Measurements from ENCODE around the gene ABTB1.
"Not testable (repeated sequence)": the region's sequence is repeated elsewhere in the genome, so short reads cannot be mapped to it uniquely, and the experiment has no call there.

The ABTB1 gene

DNA sequence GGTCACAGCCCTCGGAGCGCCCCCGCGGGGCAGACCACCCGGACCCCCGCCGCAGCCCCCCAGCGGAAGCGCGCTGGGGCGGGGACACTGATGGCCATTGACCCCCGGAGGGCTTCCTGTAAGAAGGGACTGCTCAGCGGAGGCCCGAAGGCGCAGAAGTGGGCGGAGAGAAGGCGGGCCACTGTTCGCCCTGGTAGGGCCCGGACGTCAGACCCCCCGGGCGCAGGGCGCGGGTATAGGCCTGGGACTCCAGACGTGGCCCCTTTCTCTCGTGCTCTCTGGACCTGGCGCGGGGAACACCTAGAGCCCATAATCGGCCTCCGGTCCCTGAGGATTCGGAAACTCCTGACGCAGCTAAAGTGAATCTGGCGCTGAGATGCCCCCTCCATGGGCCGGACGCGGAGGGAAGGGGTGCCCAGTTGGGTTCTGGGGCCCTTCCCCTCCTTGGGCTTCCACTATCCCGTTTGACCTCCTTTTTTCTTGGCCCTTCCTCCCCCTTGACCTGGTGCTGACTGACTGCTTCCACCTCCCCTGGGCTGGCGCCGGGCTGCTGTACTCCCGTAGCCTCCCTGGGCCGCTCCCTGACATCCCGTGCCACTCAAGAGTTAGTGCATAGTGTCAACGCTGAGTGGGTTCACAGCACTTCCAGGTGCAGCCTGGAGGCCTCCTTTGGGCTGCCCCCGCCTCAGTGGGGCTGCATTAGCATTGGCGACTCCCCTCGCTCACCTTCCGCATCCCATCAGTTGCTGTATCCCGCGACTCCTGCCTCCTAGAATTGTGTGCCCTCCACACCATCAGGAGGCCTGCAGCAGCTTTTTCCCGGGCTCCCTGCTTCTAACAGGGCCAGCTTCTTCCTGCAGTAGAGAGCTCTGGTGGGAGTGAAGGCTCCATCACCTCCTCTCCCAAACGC is 694 bp downstream of the ABTB1 start:
- no peak for DNase-seq

DNA sequence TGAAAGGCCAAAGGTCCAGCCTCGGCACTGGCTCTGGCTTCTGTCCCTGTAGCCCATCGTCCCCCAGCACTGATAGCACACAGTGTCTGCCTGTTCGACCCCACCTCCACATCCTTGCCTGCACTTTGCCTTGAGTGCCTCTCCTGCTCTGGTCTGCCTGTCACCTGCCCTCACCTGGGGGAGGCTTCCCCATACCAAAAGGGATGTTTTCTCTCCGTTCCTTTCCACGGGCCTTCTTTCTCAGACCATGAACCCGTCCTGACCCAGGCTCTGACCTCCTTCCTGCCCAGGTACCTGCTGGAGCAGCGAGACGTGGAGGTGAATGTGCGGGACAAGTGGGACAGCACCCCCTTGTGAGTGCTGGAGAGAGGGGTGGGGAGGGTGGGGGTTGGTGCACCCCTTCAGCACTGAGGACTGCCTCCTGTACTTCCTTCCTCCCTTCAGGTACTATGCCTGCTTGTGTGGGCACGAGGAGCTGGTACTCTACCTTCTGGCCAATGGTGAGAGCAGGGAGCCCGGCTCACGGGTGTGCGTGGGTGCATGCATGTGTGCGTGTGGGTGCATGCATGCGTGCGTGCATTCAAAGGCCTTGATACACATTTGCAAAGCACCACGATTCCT is 1.5 kb downstream of the ABTB1 start:
- DNase-seq = no peak

DNA sequence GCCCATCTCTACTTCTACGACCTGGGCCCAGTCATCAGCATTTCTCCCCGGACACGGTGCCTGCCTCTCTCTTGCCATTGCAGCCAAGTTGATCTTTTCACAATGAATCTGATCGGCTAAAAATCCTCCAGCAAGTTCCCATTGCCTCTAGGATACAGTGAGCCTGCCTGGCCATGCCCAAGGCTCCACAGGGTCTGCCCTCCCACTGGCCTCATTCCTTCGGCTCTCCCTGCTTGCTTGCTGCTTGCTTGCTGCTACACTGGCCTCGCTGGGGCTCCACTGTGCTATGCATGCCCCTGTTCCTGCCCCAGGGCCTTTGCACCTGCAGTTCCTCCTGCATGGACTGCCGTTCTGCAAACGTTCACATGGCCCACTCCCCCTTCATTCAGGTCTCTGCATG is 2.0 kb downstream of the ABTB1 start:
- DNase-seq = no peak

DNA sequence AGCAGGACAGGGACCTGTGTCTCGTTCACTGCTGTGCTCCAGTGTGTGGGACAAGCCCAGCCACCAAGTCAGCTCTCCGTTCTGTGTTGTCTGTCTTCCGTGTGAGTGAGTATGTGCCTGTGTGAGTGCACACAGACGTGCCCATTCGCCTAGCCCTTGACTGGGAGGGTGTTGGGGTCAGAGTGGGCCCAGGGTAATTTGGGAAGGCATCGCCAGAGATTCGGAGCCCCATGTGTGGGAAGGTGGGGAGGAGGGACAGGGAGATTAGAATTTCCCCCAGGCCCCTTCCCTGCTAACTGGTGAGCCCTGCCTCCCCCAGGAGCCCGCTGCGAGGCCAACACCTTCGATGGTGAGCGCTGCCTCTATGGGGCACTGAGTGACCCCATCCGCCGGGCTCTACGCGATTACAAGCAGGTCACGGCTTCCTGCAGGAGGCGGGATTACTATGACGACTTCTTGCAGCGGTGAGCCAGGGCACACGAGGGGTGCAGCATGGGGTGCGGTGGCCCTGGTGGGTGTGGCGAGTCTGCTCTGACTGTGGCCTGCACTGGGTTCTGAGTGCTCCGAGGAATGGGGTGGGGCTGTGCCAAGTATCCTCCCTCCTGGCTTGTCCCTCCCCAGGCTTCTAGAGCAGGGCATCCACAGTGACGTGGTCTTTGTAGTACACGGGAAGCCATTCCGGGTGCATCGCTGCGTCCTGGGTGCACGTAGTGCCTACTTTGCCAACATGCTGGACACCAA is 3.1 kb downstream of the ABTB1 start:
- no peak for DNase-seq

DNA sequence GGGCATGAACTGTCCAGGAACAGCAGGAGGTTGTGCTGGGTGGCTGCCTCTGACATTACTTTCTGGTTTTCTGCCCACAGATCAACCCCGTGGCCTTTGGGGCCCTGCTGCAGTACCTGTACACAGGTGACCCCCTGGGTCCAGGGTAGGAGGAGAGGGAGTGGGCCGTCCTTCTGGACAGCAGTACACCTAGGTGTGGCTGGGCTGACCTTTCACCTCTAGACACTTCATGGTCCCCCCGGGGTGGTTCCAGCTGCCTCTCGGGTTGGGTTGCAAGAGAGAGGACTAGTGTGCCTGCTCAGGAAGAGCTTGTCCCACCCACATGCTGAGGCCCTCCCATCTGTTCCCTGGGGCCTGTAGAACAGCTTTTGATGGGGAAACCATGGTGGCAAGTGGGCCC is 3.7 kb downstream of the ABTB1 start:
- no peak for DNase-seq

DNA sequence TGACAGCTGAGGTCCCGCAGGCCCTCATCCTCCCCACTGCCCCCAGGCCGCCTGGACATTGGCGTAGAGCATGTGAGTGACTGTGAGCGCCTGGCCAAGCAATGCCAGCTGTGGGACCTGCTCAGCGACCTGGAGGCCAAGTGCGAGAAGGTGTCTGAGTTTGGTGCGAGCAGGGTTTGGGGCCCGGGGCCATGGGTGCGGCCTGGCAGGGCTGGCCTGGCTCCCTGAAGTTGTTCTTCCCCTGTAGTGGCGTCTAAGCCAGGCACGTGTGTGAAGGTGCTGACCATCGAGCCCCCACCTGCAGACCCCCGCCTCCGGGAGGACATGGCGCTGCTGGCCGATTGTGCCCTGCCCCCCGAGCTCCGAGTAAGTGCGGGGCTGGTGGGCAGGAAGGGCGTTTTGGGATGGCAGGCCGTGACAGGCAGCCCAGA is 4.2 kb downstream of the ABTB1 start:
- no peak for DNase-seq

DNA sequence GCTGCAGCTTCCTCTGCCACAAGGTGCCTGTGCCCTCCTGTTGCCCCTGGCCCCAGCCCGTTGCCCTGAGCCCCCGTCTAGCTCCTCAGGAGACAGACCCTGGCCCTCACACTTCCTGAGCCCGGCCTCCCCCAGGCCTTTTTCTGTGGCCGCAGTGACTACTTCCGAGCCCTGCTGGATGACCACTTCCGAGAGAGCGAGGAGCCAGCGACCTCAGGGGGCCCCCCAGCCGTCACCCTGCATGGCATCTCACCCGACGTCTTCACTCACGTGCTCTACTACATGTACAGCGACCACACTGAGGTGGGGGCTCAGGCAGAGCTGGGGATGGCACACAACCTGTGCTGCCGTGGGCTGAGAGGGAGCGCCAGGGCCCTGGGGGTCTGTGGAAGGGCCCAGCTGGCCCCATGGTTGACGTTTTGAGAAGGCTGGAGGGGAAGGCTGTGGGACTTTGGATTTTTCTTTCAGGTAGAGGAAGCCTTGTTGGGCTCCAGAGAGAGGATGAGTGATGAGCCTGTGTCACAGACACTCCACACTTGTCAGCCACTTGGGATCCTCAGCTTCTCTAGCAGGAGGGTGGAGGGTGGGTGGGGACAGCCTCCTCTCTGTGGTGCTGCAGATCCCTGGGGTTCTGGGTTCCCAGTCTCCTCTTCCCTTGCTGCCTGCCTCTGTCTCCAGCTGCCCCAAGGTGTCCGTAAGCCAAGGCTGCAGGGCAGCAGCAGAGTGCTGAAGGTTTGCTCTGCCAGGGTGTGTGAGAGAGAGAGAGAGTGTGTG is 5.0 kb downstream of the ABTB1 start:
- DNase-seq = no peak

DNA sequence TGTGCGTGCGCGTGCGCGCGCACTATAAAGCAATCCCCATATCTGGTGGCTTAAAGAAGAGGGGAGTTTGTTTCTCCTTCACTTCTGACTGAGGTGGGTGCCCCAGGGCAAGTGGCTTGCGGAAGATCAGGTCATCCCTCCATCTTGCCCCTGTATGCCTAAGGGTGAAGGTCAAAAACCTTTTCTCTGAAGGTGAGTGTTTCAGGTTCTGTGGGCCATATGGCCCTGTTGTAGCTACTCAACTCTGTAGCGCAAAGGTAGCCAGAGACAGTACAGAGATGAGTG is 5.5 kb downstream of the ABTB1 start:
- no peak for DNase-seq

DNA sequence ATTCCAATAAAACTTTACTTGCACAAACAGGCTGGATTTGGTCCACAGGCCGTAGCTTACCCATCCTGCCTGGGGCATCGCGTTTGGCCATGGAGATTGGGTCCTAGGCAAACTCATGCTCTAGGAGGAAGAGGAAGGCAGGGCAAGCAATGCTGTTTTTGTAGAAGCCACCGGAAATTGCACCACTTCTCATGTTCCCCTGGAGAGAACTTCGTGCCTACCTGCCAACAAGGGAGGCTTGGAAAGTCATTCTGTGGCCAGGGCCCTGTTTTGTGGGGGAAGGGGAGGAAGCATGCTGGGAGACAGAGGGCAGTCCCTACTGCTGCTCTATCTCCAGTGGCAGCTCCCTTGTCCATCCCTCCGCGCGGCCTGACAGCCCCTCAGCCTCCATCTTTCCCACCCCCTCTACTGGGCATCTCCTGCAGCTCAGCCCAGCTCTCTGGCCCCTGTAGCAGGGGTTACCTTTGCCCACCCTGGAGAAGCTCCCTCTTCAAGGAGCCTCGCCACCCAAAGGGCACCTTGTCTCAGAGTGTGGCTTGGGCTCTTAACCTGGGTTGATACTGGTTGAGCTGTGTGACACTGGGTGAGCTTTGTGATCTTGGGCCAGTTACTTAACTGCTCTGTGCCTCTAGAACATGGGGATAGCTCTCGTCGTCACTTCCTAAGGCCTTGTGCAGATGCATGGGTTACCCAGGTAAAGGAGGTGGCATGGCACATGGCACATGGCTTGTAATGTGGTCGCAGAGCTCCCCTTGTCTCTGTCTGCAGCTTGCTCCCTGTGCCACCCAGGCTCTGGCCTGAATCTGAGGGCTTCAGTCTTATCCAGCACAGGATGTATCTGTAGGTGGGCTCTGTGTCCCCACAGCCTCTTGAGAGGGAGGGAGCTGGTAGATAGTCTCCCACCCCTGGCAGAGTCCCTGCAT is 6.1 kb downstream of the ABTB1 start:
- no peak for DNase-seq

DNA sequence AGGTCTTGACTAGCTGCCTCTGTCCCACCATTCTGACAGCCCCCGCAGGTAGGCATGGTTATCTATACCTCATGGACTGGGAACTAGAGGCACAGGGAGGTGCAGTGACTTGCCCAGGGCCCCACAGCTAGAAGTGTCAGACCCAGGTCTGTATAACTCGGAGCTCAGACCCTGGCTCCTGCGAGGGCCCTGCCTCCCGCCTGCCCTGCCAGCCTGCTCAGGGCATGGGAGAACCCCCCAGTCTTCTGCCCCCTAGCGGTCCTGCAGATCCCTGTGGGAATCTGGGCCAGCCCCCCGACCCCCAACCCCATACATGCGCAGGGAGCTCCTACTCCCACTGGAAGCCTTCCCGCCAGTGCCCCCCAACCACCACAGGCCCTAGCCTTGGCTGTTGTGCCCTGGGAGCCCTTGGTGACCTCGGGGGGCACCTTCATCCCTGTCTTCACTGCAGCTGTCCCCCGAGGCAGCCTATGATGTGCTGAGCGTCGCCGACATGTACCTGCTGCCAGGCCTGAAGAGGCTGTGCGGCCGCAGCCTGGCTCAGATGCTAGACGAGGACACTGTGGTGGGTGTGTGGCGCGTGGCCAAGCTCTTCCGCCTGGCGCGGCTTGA is 6.9 kb downstream of the ABTB1 start:
- no peak for DNase-seq

DNA sequence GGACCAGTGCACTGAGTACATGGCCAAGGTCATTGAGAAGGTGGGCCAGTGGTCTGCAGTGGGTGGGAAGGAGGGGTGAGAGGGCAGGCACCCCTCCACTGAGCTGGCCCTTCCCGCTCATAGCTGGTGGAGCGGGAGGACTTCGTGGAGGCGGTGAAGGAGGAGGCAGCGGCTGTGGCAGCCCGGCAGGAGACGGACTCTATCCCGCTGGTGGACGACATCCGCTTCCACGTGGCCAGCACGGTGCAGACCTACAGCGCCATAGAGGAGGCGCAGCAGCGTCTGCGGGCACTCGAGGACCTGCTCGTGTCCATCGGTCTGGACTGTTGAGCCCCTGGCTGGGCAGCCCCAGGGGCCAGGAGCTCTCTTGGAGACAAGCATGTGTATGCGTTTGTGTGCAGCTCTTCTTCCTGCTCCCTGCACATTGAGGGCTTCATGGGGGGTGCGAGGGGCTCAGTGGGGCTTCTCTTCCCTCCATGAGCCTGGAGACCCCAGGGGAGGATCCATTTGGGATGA is 7.5 kb downstream of the ABTB1 start:
- DNase-seq = no peak

DNA sequence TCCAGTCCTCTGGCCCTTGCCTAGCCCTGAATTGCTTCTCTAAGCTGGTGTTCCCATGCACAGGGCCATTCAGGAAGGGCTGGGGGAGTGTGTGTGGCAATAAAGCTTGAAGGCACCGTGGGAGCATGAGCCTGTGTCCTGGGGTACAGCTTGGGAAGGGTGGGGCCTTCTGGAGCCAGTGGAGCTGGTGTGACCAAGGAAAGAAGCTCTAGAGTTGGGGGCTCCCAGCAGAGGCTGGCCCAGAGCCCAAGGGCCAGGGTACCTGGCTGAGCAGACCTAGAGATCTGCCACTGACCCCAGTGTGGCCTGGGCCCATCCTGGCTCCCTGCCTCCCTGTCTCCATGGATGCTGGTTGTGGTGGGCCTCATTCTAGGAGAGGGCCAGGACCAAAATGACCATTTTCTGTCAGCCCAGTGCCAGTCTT is 8.1 kb downstream of the ABTB1 start:
- no peak for DNase-seq

DNA sequence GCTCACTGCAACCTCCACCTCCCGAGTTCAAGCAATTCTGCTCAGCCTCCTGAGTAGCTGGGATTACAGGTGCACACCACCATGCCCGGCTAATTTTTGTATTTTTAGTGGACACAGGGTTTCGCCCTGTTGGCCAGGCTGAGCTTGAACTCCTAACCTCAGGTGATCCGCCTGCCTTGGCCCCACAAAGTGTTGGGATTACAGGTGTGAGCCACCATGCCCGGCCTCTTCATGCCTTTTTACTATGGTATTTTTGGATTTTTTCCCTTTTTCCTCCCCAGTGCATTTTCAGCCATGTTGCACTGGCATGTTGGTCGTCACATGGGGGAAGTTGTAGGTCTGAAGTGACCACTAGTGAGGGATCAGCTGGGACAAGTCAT is 9.4 kb downstream of the ABTB1 start:
- not testable (repeated sequence) for DNase-seq

DNA sequence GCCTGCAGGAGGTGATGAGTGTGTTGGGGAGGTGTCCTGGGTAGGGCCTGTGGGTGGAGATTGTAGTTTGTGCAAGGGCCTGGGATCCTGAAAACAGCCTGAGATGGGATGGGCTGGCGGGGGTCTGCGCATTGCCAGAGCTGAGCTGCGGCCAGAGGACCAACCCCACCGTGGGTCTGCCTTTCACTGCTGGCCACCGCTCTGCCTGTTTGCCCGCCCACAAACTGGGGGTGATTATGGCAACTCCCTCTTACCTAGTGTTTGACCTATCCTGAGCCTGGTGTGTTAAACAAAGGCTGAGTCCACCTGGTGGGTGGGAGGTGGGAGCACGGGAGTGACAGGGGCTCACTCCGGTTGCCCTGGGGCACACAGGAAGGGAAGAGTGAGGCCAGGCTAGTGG is 9.8 kb downstream of the ABTB1 start:
- no peak for DNase-seq

DNA sequence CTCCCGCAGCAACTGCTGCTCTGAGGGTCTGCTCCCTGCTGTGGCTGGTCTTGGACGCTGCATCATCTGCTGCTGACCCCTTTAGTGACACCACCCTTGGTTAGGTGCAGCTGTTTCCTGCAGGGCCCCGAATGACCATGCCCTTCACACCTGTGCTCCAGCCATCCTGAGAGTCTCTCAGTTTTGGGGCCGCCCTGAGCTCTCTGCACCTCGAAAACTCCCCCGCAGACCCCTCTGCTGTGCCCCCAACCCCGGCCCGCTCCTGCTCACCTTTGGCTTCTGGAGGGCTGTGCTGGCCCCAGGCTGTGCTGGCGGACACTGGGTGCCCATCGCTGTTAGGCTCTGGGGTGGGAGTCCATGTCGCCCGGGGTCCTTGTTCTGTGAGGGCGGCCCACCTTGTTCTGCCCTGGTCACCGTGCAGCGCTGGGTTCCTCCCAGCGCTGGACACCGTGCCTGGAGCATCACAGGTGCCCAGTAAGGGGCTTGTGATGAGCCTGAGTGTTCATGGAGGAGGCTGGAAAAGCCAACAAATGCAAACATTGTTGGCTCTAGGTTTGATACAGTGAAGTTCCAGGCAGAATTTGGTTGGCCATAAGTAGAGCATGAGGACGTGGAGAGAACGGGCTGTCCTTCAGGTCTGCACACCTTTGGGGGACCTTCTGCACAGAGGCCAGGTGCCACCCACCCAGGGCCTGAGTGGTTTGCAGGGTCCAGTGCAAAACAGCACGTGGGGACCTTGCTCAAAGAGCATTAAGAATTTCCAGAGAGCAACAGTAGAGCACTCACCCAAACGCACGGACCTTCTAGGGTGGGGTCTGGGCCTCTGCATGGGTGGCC is 12.3 kb downstream of the ABTB1 start:
- DNase-seq = no peak

DNA sequence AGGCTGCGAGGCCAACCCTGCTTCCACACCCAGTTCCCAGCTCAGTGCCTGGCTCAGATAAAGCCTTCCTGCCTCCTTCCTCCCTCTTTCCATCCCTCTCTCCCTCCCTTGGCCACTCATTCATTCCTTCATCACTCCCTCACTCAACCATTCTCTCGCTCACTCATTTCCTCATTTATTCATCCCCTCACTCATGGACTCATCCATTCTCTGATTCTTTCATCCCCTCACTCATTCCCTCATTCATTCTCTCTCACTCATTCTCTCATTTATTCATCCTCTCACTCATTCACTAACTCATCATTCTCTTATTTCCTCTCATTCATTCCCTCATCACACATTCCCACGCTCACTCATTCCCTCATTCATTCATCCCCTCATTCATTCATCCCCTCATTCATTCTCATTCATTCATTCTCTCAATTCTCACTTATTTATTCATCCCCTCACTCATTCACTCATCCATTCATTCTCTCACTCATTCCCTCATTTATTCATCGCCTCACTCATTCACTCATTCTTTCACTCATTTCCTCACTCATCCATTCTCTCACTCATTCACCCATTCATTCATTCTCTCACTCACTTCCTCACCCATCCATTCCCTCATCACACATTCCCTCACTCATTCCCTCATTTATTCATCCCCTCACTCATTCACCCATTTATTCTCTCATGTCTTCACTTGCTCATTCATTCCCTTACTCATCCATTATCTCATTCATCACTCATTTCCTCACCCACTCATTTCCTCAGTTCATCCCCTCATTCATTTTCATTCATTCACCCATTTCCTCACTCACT is 13.2 kb downstream of the ABTB1 start:
- no peak for DNase-seq

DNA sequence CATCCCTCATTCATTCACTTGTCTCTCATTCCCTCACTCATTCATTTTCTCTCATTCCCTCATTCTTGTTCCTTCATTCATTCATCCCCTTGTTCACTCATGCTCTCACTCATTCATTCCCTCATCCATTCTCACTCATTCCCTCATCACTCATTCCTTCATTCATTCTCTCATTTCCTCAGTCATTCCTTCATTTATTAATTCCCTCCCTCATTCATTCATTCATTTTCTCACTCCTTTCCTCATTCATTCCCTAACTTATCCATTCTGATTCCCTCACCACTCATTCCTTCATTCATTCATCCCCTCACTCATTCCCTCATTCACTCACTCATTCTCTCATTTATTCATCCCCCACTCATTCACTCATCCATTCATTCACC is 13.8 kb downstream of the ABTB1 start:
- no peak for DNase-seq

DNA sequence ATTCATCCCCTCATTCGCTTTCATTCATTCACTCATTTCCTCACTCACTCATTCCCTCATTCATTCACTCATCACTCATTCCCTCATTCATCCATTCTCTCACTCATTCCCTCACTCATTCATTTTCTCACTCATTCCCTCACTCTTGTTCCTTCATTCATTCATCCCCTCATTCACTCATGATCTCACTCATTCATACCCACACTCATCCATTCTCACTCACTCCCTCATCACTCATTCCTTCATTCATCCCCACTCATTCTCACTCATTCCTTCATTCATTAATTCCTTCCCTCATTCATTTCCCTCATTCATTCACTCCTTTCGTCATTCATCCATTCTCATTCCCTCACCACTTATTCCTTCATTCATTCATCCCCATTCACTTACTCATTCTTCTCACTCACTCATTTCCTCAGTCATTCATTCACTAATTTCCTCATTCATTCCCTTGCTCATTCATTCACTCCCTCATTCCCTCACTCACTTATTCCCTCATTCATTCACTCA is 14.5 kb downstream of the ABTB1 start:
- DNase-seq = no peak

DNA sequence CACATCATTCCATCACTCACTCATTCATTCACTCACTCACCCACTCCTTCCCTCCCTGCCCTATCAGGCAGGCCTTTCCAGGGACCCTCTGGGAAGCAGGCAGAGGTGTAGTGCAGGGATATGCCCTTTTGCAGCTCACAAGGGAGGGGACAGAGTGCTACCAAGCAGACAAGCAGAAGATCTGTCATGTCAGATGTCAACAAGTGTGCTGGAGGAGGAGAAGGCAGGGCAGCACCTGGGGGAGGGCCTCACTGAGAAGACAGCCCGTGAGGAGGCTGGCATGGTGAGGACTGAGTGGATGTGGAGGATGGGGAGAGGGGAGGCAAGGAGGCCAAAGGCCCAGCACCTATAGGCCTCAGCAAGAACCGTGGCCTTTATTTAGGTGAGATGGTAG is 15.3 kb downstream of the ABTB1 start:
- DNase-seq = no peak
